GM10266 (cell line): ENCODE results near the gene AMFR.

Experiments
- DNase-seq: peaks from one replicate; pipeline ENCODE4 v3.0.0; 2012; ENCODE audit errors: extremely low spot score
- CTCF ChIP-seq: IDR thresholded peaks from 2 replicates; pipeline ENCODE4 v1.5.1; 2012; ENCODE audit warnings: mild to moderate bottlenecking, low read depth; ENCODE audit not compliant: control insufficient read depth, insufficient read depth; ENCODE audit errors: missing control alignments

AMFR gene

GRCh38 chr16:56355221-56355620 lies 70.1 kb downstream of the AMFR start:
- TF ChIP-seq CTCF = no peak
- DNase-seq = no peak

- TF ChIP-seq CTCF = no peak
Observed at GRCh38 chr16:56354746-56355145, 70.6 kb downstream of the AMFR start.

GRCh38 chr16:56354016-56354415 lies 71.3 kb downstream of the AMFR start:
- DNase-seq = no peak
- no peak for TF ChIP-seq CTCF

More at GRCh38 chr16:56354746-56355145, 70.6 kb downstream of the AMFR start:
- DNase-seq = no peak

- no peak for DNase-seq
- no peak for TF ChIP-seq CTCF
Observed at GRCh38 chr16:56353054-56353921, 72.1 kb downstream of the AMFR start.

- no peak for TF ChIP-seq CTCF
Observed at GRCh38 chr16:56352351-56353053, 72.8 kb downstream of the AMFR start.

GRCh38 chr16:56351481-56351880 lies 73.9 kb downstream of the AMFR start:
- DNase-seq = no peak
- TF ChIP-seq CTCF = no peak

More at GRCh38 chr16:56352351-56353053, 72.8 kb downstream of the AMFR start:
- no peak for DNase-seq
